NCI-H2227 (cell line): ENCODE data around the gene MARS1.
"Not testable (repeated sequence)": the region's sequence is repeated elsewhere in the genome, so short reads cannot be mapped to it uniquely, and the experiment has no call there.

Source experiments
- DNase-seq: peaks from one replicate; lab custom pipeline; 2025; ENCODE audit not compliant: unreplicated experiment; lab: John Stamatoyannopoulos, UW

The MARS1 gene

GRCh38 chr12:57489157-57489641 is 1.3 kb downstream of the MARS1 start:
- no peak for DNase-seq

DNA sequence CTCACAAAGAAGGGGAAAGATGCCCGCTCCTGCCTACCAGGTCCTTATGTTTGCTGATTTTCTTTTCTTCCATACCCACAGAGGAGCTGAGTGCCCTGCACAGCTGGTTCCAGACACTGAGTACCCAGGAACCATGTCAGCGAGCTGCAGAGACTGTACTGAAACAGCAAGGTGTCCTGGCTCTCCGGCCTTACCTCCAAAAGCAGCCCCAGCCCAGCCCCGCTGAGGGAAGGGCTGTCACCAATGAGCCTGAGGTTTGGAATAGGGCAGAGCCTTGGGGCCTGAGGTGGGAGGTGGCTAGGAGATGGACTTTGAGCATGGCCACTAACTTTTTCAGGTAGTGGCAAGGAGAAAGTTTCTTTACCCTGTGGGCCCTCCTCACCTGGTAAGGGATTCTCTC is 2.3 kb downstream of the MARS1 start:
- DNase-seq = no peak

GRCh38 chr12:57491393-57492280 is 3.8 kb downstream of the MARS1 start:
- peak; percentile 6 for DNase-seq

- DNase-seq = not testable (repeated sequence)
Observed at GRCh38 chr12:57495051-57495701, 7.3 kb downstream of the MARS1 start.

- no peak for DNase-seq
Observed at GRCh38 chr12:57496822-57497221, 9.0 kb downstream of the MARS1 start.

GRCh38 chr12:57497223-57498131 is 9.6 kb downstream of the MARS1 start:
- DNase-seq = no peak

DNA sequence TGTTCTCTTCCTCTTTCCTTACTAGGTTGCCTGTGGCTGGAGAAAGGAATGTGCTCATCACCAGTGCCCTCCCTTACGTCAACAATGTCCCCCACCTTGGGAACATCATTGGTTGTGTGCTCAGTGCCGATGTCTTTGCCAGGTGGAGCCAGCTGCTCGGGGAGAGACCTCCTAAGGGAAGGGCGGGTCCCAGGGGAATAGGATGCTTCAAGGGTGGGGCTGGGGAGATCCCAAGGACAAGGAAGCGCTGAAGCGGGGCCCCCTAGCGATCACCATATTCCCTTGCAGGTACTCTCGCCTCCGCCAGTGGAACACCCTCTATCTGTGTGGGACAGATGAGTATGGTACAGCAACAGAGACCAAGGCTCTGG is 10.2 kb downstream of the MARS1 start:
- no peak for DNase-seq

- no peak for DNase-seq
Observed at GRCh38 chr12:57498571-57498970, 10.7 kb downstream of the MARS1 start.

DNA sequence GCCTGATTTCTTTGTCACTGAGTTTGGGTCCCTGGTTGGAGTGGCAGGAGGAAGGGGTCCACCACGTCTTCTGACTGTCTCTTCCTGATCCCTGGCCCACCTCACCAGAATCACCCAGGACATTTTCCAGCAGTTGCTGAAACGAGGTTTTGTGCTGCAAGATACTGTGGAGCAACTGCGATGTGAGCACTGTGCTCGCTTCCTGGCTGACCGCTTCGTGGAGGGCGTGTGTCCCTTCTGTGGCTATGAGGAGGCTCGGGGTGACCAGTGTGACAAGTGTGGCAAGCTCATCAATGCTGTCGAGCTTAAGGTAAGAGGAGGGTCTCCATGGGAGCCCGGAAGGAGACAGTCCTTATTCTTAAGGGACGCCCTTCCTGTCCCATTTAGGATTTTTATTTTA is 12.3 kb downstream of the MARS1 start:
- no peak for DNase-seq

DNA sequence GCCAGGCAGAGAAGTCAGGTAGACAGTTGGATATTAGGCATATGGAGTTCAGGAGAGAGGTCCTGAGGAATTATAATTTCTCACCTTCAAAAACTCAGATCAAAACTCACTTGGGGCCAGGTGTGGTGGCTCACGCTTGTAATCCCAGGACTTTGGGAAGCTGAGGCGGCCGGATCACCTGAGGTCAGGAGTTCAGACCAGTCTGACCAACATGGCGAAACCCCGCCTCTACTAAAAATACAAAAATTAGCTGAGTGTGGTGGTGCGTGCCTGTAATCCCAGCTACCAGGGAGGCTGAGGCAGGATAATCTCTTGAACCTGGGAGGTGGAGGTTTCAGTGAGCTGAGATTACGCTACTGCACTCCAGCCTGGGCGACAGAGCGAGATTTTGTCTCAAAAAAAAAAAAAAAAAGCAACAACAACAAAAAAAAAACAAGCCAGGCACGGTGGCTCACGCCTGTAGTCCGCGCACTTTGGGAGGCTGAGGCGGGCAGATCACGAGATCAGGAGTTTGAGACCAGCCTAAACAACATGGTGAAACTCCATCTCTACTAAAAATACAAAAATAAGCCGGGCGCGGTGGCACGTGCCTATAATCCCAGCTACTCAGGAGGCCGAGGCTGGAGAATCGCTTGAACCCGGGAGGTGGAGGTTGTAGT is 14.6 kb downstream of the MARS1 start:
- DNase-seq = not testable (repeated sequence)

DNA sequence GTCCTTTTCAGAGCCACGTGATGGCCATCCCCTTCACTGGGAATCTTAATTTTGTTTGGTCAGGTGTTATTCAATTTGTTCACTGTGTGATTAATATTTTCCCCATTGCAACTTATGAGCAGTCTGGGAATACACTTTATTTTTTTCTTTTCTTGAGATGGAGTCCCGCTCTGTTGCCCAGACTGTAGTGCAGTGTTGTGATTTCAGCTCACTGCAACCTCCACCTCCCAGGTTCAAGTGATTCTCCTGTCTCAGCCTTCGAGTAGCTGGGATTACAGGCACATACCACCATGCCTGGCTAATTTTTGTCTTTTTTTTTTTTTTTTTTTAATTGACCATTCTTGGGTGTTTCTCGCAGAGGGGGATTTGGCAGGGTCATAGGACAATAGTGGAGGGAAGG is 18.7 kb downstream of the MARS1 start:
- not testable (repeated sequence) for DNase-seq

DNA sequence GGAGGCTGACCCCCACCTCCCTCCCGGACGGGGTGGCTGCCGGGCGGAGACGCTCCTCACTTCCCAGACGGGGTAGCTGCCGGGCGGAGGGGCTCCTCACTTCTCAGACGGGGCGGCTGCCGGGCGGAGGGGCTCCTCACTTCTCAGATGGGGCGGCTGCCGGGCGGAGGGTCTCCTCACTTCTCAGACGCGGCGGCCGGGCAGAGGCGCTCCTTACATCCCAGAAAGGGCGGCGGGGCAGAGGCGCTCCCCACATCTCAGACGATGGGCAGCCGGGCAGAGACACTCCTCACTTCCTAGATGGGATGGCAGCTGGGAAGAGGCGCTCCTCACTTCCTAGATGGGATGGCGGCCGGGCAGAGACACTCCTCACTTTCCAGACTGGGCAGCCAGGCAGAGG is 19.9 kb downstream of the MARS1 start:
- DNase-seq = not testable (repeated sequence)

DNA sequence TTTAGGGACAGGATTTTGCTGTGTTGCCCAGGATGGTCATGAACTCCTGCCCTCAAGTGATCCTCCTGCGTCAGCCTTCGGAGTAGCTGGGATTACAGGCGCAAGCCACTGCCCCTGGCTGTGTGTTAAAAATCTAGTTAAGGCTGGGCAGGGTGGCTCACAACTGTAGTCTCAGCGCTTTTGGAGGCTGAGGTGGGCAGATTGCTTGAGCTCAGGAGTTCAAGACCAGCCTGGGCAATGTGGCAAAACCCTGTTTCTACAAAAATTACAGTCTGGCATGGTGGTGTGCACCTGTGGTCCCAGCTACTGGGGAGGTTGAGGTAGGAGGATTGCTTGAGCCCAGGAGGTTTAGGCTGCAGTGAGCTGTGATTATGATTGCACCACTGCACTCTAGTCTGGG is 23.3 kb downstream of the MARS1 start:
- DNase-seq = no peak

DNA sequence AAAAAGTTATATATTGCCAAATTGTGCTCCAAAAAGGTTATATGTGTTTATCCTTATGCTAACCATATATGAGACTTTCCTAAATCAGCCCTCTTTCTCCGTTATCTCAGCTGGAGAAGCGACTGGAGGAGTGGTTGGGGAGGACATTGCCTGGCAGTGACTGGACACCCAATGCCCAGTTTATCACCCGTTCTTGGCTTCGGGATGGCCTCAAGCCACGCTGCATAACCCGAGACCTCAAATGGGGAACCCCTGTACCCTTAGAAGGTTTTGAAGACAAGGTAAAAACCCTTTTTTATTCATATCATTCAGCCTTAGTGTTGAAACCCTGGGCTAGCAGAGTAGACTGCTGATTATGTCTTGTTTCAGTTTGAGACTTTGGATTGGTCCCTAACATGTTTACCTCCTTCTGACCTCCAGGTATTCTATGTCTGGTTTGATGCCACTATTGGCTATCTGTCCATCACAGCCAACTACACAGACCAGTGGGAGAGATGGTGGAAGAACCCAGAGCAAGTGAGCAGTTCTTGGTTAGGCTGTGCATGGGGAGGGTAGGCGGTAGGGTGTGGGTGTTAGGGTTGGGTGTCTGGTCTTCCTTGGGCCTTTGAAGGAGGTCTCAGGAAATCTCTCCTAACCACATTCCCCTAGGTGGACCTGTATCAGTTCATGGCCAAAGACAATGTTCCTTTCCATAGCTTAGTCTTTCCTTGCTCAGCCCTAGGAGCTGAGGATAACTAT is 23.9 kb downstream of the MARS1 start:
- no peak for DNase-seq

DNA sequence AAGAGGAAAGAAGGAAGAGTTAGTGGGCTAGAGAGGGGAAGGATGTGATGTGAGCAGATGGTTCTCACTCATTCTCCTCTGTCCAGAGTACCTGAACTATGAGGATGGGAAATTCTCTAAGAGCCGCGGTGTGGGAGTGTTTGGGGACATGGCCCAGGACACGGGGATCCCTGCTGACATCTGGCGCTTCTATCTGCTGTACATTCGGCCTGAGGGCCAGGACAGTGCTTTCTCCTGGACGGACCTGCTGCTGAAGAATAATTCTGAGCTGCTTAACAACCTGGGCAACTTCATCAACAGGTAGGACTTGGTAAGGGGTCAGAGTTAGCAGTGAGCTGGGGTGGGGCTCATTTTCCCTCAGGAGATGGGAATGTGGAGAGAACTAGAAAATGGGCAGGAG is 24.8 kb downstream of the MARS1 start:
- no peak for DNase-seq

- DNase-seq = no peak
Observed at GRCh38 chr12:57513266-57513665, 25.4 kb downstream of the MARS1 start.

DNA sequence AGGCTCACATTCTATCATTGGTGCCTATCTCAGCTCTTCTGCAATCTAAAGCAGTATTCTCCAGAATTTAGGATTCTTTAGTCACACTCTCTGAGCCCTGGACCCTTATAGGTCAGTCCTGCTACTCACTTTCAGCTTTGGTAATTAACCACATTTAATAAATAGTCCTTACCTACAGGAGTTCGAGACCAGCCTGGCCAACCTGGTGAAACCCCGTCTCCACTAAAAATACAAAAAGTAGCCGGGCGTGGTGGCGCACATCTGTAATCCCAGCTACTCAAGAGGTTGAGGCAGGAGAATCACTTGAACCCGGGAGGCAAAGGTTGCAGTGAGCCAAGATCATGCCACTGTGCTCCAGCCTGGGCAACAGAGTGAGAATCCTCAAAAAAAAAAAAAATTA is 25.8 kb downstream of the MARS1 start:
- DNase-seq = not testable (repeated sequence)

- DNase-seq = not testable (repeated sequence)
Observed at GRCh38 chr12:57514246-57514645, 26.4 kb downstream of the MARS1 start.

DNA sequence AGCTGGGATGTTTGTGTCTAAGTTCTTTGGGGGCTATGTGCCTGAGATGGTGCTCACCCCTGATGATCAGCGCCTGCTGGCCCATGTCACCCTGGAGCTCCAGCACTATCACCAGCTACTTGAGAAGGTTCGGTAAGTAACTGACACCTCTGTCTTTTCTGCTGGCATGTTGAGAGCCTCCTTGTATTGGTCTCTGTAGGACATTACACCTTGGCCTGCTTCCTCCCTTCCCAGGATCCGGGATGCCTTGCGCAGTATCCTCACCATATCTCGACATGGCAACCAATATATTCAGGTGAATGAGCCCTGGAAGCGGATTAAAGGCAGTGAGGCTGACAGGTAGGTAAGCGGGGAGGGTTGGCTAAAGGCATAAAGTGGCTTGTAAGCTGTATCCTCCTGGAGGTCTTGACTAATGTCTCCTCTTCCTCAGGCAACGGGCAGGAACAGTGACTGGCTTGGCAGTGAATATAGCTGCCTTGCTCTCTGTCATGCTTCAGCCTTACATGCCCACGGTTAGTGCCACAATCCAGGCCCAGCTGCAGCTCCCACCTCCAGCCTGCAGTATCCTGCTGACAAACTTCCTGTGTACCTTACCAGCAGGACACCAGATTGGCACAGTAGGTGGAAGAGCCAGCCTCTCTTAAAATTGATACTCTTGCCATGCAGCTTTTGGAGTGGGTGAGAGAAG is 27.0 kb downstream of the MARS1 start:
- DNase-seq = no peak
